Smooth muscle cell (in vitro differentiated cells): ENCODE data around the gene ULBP1. TPM values are rescaled to one million over a fixed set of nuclear protein-coding genes. Genes with fewer than 3 reads are reported as not detected.
A peak's percentile ranks its signal among the peaks of the same experiment; 100 is the strongest.

ENCODE experiments used
- DNase-seq: peaks from one replicate; lab custom pipeline; 2025; ENCODE audit not compliant: unreplicated experiment; lab: John Stamatoyannopoulos, UW
- H2AFZ ChIP-seq: fragments of 200-600 bp; sonication (generic); 2 replicates; pipeline ENCODE4 v1.6.0; 2016; ENCODE audit warnings: antibody characterized with exemption, low read depth, mild to moderate bottlenecking
- H3F3A ChIP-seq: fragments of 200-600 bp; sonication (generic); 2 replicates; pipeline ENCODE4 v1.6.0; 2017; ENCODE audit warnings: antibody characterized with exemption, low read depth
- H3K27ac ChIP-seq: fragments of 200-600 bp; sonication (generic); 2 replicates; pipeline ENCODE4 v1.5.1; 2016; ENCODE audit warnings: low read depth, mild to moderate bottlenecking
- H3K27me3 ChIP-seq: fragments of 200-600 bp; sonication (generic); 2 replicates; pipeline ENCODE4 v1.6.1; 2016; ENCODE audit warnings: low read depth, mild to moderate bottlenecking
- H3K36me3 ChIP-seq: fragments of 200-600 bp; sonication (generic); 2 replicates; pipeline ENCODE4 v1.5.1; 2016; ENCODE audit warnings: low read depth
- H3K4me1 ChIP-seq: fragments of 200-600 bp; sonication (generic); 2 replicates; pipeline ENCODE4 v1.5.1; 2016; ENCODE audit warnings: low read depth
- H3K4me2 ChIP-seq: fragments of 200-600 bp; sonication (generic); 2 replicates; pipeline ENCODE4 v1.6.0; 2016; ENCODE audit warnings: mild to moderate bottlenecking
- H3K4me3 ChIP-seq: fragments of 200-600 bp; sonication (generic); 2 replicates; pipeline ENCODE4 v1.5.1; 2016; ENCODE audit warnings: mild to moderate bottlenecking
- H3K79me2 ChIP-seq: fragments of 200-600 bp; sonication (generic); 2 replicates; pipeline ENCODE4 v1.6.0; 2016; ENCODE audit warnings: low read depth, mild to moderate bottlenecking
- H3K9ac ChIP-seq: fragments of 200-600 bp; sonication (generic); 2 replicates; pipeline ENCODE4 v1.6.0; 2016; ENCODE audit warnings: low read depth
- H3K9me3 ChIP-seq: fragments of 200-600 bp; sonication (generic); replicated peaks from 2 replicates; pipeline ENCODE4 v1.5.1; 2016; ENCODE audit warnings: low read depth
- H4K20me1 ChIP-seq: fragments of 200-600 bp; sonication (generic); 2 replicates; pipeline ENCODE4 v1.6.0; 2016; ENCODE audit warnings: low read depth
- CTCF ChIP-seq: fragments of 200-600 bp; sonication (generic); IDR thresholded peaks from 2 replicates; pipeline ENCODE4 v1.5.1; 2017; ENCODE audit warnings: borderline replicate concordance, mild to moderate bottlenecking, antibody characterized with exemption; ENCODE audit not compliant: insufficient read depth, poor library complexity, severe bottlenecking
- WGBS: methylation state at CpG from one replicate; pipeline ENCODE4 v1.1.7; 2016; ENCODE audit warnings: low lambda C conversion rate; 5-methylcytosine and 5-hydroxymethylcytosine counted together
- polyA plus RNA-seq: library from polyadenylated mRNA; unstranded; fragments of >200 nt; fragmentation: Nextera tagmentation; extraction: Ambion mirVana; gene quantifications from 2 replicates; pipeline ENCODE4 v1.2.1, GENCODE V29; 2016
- total RNA-seq: library from RNA; depleted of rRNA; stranded (reverse); fragments of >200 nt; gene quantifications from 2 replicates; pipeline ENCODE4 v1.2.3, GENCODE V29; 2014

Gene ULBP1
- total and polyA plus RNA-seq, 2 experiments from 2014 or later: 0.72 to 1.7 TPM

- Histone ChIP-seq H3K27ac (no peak within 1 kb of the TSS), H3K4me3 (peak within 1 kb of the TSS; percentile 56), H4K20me1 (no peaks in the 10 kb centered on the region), H3K9me3 (no peaks in the 10 kb centered on the region), H3K4me2 (peak within 1 kb of the TSS; percentile 91), H3K36me3 (no peaks in the 10 kb centered on the region), H3F3A (no peaks in the 10 kb centered on the region), H3K27me3 (peaks cover 65% of the 10 kb centered on the region), H3K4me1 (no peaks in the 10 kb centered on the region), H2AFZ (peak within 1 kb of the TSS; percentile 87), H3K9ac (no peak within 1 kb of the TSS), H3K79me2 (no peaks in the 10 kb centered on the region)
- TF ChIP-seq CTCF: no peak
- 3% methylated on average over 38 of the region's 40 CpGs for WGBS
- DNase-seq: peak; percentile 56
These were observed 41.0 kb upstream of the ULBP1 start, which contains the start of gene RAET1G for GRCh38 chr6:149922642-149923326. TSS of gene RAET1G (minus strand) at chr6:149923121. CDS start at chr6:149923010, 111 bp downstream.

- peak overlapping the region; percentile 91 for H3K4me2 ChIP-seq
- DNase-seq: no peak
- peak overlapping the region; percentile 87 for H2AFZ ChIP-seq
- no peaks in the 10 kb centered on the region for H3K79me2 ChIP-seq
- H4K20me1 ChIP-seq: no peaks in the 10 kb centered on the region
- peaks cover 64% of the 10 kb centered on the region for H3K27me3 ChIP-seq
- no peaks in the 10 kb centered on the region for H3K9me3 ChIP-seq
- H3K27ac ChIP-seq: no peak overlapping the region
- no peak overlapping the region for H3K9ac ChIP-seq
- no peaks in the 10 kb centered on the region for H3K36me3 ChIP-seq
- H3F3A ChIP-seq: no peaks in the 10 kb centered on the region
- peak overlapping the region; percentile 56 for H3K4me3 ChIP-seq
- WGBS: 22% methylated on average over 33 of the region's 33 CpGs
- TF ChIP-seq CTCF: no peak
- no peaks in the 10 kb centered on the region for H3K4me1 ChIP-seq
These were observed 40.3 kb upstream of the ULBP1 start for GRCh38 chr6:149923327-149923986.

GRCh38 chr6:149924206-149924932 lies 39.4 kb upstream of the ULBP1 start:
- H3K4me1 ChIP-seq: no peaks in the 10 kb centered on the region
- H3K9me3 ChIP-seq: no peaks in the 10 kb centered on the region
- no peaks in the 10 kb centered on the region for H3F3A ChIP-seq
- no peak for DNase-seq
- no peak overlapping the region for H3K4me3 ChIP-seq
- H3K4me2 ChIP-seq: no peak overlapping the region
- no peak overlapping the region for H3K9ac ChIP-seq
- no peak overlapping the region for H2AFZ ChIP-seq
- no peaks in the 10 kb centered on the region for H4K20me1 ChIP-seq
- peaks cover 65% of the 10 kb centered on the region for H3K27me3 ChIP-seq
- TF ChIP-seq CTCF: no peak
- no peaks in the 10 kb centered on the region for H3K79me2 ChIP-seq
- no peaks in the 10 kb centered on the region for H3K36me3 ChIP-seq
- no peak overlapping the region for H3K27ac ChIP-seq
- WGBS: 75% methylated on average over 9 of the region's 9 CpGs
